ENCODE measurements around the gene GRIK4.

GRIK4 gene

DNA sequence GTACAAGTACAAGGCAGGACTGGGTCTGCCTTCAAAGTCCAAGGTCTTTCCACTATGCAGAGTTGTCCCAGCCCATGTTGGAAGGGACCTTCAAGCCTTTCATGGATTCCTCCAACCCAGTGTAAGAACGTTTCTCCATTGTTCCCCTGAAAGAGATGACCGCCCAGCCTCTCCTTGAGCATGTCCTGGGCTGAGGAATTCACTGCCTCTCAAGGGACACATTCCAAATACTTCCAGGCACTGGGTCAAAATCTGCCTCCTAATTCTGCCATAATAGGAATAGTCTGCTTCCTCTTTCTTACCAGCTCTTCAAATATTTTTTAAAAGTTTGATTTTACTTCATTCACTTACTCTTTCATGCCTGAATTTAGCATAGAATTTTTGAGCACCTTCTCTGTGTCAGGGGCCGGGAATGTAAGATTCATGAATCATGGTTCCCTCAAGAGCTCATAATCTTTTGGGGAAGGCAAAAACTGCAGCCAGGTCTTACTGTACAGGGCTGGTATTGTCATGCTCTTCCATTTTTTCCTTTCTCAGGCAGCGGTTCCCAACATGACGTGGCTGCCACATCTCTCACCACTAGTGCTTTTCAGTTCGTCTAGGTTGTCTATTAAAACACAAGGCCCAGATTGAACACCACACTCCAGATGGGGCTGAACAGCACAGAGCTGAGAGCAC lies 369.1 kb downstream of the GRIK4 start:
- H3K36me3 ChIP-seq, result no peaks in the 10 kb centered on the region
- no peaks in the 10 kb centered on the region for H3K9me3 ChIP-seq
- no peak overlapping the region for H3K9ac ChIP-seq
- no peak overlapping the region for H3K4me3 ChIP-seq
- no peaks in the 10 kb centered on the region for H3K27me3 ChIP-seq
- peaks cover 5% of the 10 kb centered on the region; the same call in 1 of the 2 replicates for H3K4me1 ChIP-seq
- H3K4me2 ChIP-seq, result no peak overlapping the region
- H3K27ac ChIP-seq, result no peak overlapping the region
- no peaks in the 10 kb centered on the region for H4K20me1 ChIP-seq
- TF ChIP-seq Cebpa-rat (IDR thresholded peaks at IDR 0.05), result no peak

DNA sequence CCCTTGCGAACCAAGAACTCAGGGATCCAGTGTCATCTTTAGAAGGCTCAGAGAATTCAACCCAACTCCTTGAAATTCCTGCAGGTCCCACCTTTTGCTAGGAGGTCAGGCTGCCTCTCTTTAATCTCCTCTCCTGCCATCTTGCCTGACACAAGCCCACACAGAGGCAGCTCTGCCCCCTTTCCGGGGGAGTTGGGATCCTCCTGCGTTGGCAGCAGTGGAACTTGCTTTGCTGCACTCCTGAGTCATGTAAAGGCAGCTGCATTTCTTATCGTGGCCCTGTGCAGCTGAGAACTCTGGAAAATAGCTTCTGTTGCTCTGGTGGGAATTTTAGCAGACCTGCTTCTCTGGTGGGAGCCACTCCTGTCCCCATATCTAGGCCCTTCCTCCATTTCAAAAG lies 370.0 kb downstream of the GRIK4 start:
- Histone ChIP-seq H3K27me3 (no peaks in the 10 kb centered on the region), H3K9ac (no peak overlapping the region), H4K20me1 (no peaks in the 10 kb centered on the region), H3K36me3 (no peaks in the 10 kb centered on the region), H3K4me3 (no peak overlapping the region), H3K4me1 (peaks cover 5% of the 10 kb centered on the region; the same call in 1 of the 2 replicates), H3K27ac (no peak overlapping the region), H3K4me2 (no peak overlapping the region), H3K9me3 (no peaks in the 10 kb centered on the region)
- no peak for TF ChIP-seq Cebpa-rat (IDR thresholded peaks at IDR 0.05)

GRCh38 chr11:120882175-120882574 lies 370.6 kb downstream of the GRIK4 start:
- H3K27me3 ChIP-seq, result no peaks in the 10 kb centered on the region

GRCh38 chr11:120883404-120884080 lies 372.0 kb downstream of the GRIK4 start:
- Histone ChIP-seq H3K9ac (no peak overlapping the region), H3K27me3 (no peaks in the 10 kb centered on the region), H3K4me3 (no peak overlapping the region), H3K36me3 (no peaks in the 10 kb centered on the region), H3K27ac (no peak overlapping the region), H3K4me2 (no peak overlapping the region), H3K4me1 (peaks cover 5% of the 10 kb centered on the region; the same call in 1 of the 2 replicates), H3K9me3 (no peaks in the 10 kb centered on the region), H4K20me1 (no peaks in the 10 kb centered on the region)
- no peak for TF ChIP-seq Cebpa-rat (IDR thresholded peaks at IDR 0.05)

More at GRCh38 chr11:120882175-120882574, 370.6 kb downstream of the GRIK4 start:
- Histone ChIP-seq H3K27ac (no peak overlapping the region), H4K20me1 (no peaks in the 10 kb centered on the region), H3K9me3 (no peaks in the 10 kb centered on the region), H3K4me1 (peaks cover 5% of the 10 kb centered on the region; the same call in 1 of the 2 replicates), H3K4me3 (no peak overlapping the region), H3K4me2 (no peak overlapping the region), H3K36me3 (no peaks in the 10 kb centered on the region), H3K9ac (no peak overlapping the region)
- no peak for TF ChIP-seq Cebpa-rat (IDR thresholded peaks at IDR 0.05)

DNA sequence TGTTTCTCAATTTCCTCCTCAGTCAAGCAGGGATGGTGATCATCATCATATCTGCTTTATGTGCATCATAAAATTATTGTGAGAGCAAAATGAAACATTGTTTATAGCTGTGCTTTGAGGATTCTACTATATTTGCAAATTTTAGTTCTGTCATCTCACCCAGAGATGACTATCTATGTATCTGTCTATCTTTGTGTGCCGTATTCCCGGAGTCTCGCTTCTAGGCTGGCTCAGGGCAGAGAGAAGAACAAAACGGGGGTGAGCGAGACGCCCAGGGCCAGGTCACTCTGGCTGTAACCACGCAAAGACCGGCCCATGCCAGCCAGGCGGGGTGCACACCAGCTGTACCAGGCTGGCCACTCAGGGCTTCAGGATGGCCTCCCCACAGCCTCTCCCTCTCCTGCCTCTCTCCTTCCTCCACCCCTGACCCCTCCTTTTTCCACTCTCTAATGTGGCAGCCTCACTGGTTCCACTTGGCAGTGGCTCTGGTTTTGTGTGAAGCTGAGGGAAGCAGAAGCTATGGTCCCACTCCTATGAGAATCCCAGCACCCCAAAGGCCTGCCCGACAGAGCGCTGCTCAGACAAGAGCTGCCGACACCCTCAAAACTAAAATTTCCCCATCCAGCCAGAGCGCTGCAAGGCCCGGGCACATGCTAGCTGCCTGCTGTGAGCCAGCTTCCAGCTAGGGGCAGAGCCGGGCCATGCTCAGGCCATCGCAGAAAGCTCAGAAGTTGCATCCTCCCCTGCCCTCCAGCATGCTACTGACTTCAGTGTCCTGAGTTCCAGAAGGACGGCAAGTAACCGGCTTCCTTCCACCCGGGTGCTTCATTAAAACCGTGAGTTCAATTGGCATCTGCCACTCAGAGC lies 372.8 kb downstream of the GRIK4 start:
- Histone ChIP-seq H3K4me3 (no peak overlapping the region), H3K36me3 (no peaks in the 10 kb centered on the region), H3K4me1 (0 out of 2 replicates have a peak, but pooled peaks cover under 1% of the 10 kb centered on the region), H3K9ac (no peak overlapping the region), H3K27me3 (no peaks in the 10 kb centered on the region), H3K9me3 (no peaks in the 10 kb centered on the region), H4K20me1 (no peaks in the 10 kb centered on the region), H3K4me2 (no peak overlapping the region), H3K27ac (no peak overlapping the region)
- no peak for TF ChIP-seq Cebpa-rat (IDR thresholded peaks at IDR 0.05)

DNA sequence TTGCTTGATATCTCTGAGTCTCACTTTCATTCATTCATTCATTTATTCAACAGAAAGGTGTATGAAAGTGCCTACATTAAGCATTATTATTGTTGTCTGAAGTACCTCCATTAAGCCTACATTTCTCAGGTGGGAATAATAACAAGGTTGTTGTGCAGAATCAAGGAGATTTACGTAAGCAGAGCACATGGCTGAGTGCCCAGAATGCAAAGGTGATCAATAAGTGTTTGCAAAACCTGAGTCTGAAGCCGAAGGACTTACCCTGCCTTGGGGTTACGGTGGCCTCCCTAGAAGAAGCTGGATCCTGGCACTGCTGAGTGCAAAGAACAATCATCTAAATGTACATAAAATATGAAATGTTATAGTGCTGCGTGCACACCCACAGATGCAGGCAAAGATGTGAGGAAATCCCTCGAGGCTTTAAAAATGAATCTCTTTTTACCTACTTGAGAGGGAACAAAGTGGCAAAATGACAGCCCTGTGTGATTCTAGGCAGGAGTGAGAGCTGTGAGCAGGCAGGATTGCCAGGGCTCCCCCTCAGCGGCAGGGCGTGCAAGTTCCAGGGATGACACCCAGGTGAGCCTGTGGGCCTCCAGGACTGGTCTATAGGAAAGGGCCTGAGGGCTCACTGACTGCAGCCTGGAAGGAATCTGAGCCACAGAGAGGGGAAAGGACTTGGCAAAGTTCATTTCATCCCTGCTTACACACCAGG lies 379.2 kb downstream of the GRIK4 start:
- TF ChIP-seq Cebpa-rat (IDR thresholded peaks at IDR 0.05), result no peak
- Histone ChIP-seq H3K9ac (no peak overlapping the region), H3K4me2 (no peak overlapping the region), H3K4me3 (no peak overlapping the region), H3K9me3 (no peaks in the 10 kb centered on the region), H4K20me1 (no peaks in the 10 kb centered on the region), H3K27ac (no peak overlapping the region), H3K27me3 (no peaks in the 10 kb centered on the region), H3K36me3 (no peaks in the 10 kb centered on the region), H3K4me1 (no peaks in the 10 kb centered on the region)

GRCh38 chr11:120893440-120894201 lies 382.1 kb downstream of the GRIK4 start:
- Histone ChIP-seq H3K27ac (no peak overlapping the region), H3K4me3 (no peak overlapping the region), H3K36me3 (no peaks in the 10 kb centered on the region), H3K4me2 (no peak overlapping the region), H3K27me3 (no peaks in the 10 kb centered on the region), H3K9me3 (no peaks in the 10 kb centered on the region), H3K4me1 (no peaks in the 10 kb centered on the region), H3K9ac (no peak overlapping the region), H4K20me1 (no peaks in the 10 kb centered on the region)
- TF ChIP-seq Cebpa-rat (IDR thresholded peaks at IDR 0.05), result no peak

- Histone ChIP-seq H3K9ac (no peak overlapping the region), H3K4me3 (no peak overlapping the region), H3K4me2 (no peak overlapping the region), H3K27ac (no peak overlapping the region), H3K36me3 (no peaks in the 10 kb centered on the region), H3K4me1 (no peaks in the 10 kb centered on the region), H3K27me3 (no peaks in the 10 kb centered on the region), H3K9me3 (no peaks in the 10 kb centered on the region), H4K20me1 (no peaks in the 10 kb centered on the region)
- TF ChIP-seq Cebpa-rat (IDR thresholded peaks at IDR 0.05), result no peak
These were observed 382.8 kb downstream of the GRIK4 start for GRCh38 chr11:120894202-120894985.
